Measurements from ENCODE around the gene HIVEP2. TPM values are rescaled to one million over a fixed set of nuclear protein-coding genes. Genes with fewer than 3 reads are reported as not detected.

Gene HIVEP2
- total RNA-seq, 1 donor from 2014 or later = 27.0 TPM

DNA sequence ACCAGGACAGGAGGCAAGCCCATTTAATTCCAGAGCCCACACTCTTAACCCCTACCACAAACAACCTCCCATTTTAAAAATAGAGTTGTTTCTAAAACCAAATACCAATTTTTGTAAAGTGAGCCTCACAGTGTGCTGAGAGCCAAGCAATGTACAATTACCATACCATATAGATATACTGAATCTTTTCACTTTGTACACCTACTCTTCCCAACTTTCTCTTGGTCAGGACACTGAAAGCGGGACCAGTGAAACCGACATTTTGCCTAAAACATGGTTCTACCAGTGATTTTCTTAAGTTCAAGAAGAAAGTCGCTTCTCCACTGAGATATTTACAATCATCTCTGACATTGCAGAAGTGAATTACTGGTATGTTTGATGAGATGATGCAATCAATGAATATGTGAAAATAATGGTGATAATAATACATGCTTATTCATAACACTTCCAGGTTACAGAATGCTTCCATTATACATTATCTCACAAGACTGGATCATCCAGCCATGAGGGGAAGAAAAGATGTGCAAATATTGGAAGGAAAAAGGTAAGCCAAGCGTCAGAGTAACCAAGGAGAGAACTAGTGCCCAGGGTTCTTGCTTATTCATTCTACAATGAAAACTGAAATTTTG, 74.1 kb downstream of the HIVEP2 start:
- intact Hi-C loops (cut with micrococcal nuclease) = loop anchor here (1.0 kb wide), 2 partner anchors 13 to 26 kb away; no protein-coding TSS in a partner anchor

- intact Hi-C loops (cut with micrococcal nuclease) = loop anchor here (2.0 kb wide), 1 partner anchor 16 kb away; no protein-coding TSS in a partner anchor
Observed at GRCh38 chr6:142868917-142869316, 76.1 kb downstream of the HIVEP2 start.

- intact Hi-C loops (cut with micrococcal nuclease) = loop anchor here (1.0 to 2.0 kb wide), 2 partner anchors 17 to 23 kb away; no protein-coding TSS in a partner anchor
Observed at GRCh38 chr6:142867988-142868812, 76.8 kb downstream of the HIVEP2 start.

DNA sequence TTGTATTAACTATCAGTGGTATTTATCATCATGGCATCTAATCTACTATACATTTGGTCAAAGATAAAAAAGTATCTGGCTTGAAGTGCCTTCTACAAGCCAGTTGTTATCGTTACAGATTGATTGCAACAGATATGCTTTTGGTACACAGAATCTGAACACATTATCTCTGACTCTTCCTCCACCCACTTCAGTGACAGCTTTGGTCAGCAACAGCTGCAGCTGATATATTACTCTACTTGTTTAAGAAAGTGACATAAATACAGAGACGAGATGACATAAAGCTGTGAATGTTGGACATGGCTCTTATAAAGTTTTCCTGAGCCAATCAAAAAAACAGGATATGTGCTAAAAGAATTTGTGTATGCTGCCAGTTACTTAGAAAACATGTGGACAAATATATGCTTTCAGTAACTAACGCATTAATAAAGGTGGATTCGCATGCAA, 77.6 kb downstream of the HIVEP2 start:
- intact Hi-C loops (cut with micrococcal nuclease) = loop anchor here (1.0 kb wide), 1 partner anchor 22 kb away; no protein-coding TSS in a partner anchor

- intact Hi-C loops (cut with micrococcal nuclease) = loop anchor here (1.0 kb wide), 1 partner anchor 8 kb away; no protein-coding TSS in a partner anchor
Observed at GRCh38 chr6:142863981-142864380, 81.0 kb downstream of the HIVEP2 start.

DNA sequence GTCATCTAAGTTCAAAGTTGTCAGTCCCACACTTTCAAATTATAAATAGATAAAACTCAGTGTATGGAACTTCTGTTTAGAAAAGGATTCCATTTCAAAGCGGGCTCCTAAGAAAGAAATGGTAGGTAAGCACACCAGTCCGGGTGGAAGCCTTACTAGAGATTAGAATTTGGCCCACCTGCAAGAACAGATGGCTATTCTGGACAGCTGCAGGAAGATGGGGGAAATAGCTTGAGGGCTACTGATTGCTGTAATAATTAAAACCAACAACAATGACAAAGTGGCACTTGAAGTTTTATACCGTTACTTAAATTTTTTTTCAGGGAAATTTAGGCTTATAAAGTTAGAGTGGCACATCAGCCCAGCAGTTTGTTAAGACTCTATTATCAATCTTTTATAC, 83.3 kb downstream of the HIVEP2 start:
- intact Hi-C loops (cut with micrococcal nuclease) = no loop called here

- intact Hi-C loops (cut with micrococcal nuclease) = no loop called here
Observed at GRCh38 chr6:142860498-142860897, 84.5 kb downstream of the HIVEP2 start.

GRCh38 chr6:142857796-142858555, 87.0 kb downstream of the HIVEP2 start:
- intact Hi-C loops (cut with micrococcal nuclease) = loop anchor here (1.0 to 10.0 kb wide), 6 partner anchors 13 to 1357 kb away; partner anchors contain the start of genes NMBR and VTA1

DNA sequence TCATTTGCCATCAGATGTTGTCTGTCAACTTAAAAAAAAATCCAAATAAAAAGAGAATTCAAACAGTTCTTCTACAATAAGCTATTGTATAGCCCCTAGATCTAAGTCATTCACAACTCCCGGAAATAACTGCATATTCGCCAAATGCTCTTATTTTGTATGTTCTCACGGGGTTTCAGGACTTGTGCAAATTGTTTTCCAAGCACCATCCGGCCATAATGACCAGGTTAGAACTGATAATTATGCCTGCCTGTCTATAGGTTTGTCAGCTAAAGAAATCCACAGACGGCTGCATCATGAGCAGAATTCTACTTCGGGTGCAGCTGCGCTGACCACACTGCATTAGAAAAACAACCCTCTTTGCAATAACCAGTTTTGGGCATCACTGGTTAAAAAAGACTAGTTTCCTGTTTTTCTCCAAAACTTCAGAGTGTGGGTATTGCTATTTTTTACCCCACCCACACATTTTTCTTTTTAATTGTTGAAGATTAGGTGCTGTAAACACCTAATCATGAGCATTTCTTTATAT, 87.7 kb downstream of the HIVEP2 start:
- intact Hi-C loops (cut with micrococcal nuclease) = loop anchor here (1.0 to 10.0 kb wide), 5 partner anchors 28 to 1358 kb away; partner anchors contain the start of genes NMBR and VTA1

- intact Hi-C loops (cut with micrococcal nuclease) = loop anchor here (1.0 to 10.0 kb wide), 9 partner anchors 8 to 1358 kb away; partner anchors contain the start of genes NMBR and VTA1
Observed at GRCh38 chr6:142856624-142857232, 88.2 kb downstream of the HIVEP2 start.

DNA sequence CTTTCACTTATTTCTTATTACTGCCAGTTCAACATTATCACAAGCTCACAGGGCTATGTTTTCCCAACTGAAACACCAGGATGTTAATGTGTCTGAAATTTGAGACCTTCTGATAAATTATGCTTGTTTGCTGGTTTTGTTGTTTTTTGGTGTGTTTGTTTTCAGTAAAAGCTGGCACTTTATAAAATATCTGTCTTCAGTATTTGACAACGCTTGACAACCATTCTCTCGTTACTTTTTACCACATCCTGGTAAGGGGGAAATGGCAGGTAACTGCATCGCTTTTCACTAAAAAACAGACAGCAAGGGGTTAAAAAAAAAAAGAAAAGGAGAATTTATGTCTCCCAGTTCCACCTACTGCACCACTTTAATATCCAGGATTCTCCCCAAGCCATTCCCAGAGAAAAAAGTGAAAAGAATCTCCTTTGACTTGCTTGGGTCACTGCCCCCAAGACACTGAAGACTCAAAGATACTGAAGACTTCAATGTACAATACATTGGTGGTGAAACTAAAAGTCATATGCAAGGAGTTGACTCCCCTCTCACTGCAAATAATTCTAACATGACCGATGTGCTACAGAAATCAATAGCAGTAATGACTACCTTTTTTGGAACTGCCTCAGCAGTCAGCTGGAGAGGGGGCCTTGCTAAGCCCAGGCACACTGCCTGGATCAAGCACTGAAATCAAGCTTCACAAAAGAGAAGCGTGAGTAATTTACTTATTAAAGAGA, 88.9 kb downstream of the HIVEP2 start:
- intact Hi-C loops (cut with micrococcal nuclease) = loop anchor here (1.0 to 10.0 kb wide), 7 partner anchors 8 to 1359 kb away; partner anchors contain the start of genes NMBR and VTA1

DNA sequence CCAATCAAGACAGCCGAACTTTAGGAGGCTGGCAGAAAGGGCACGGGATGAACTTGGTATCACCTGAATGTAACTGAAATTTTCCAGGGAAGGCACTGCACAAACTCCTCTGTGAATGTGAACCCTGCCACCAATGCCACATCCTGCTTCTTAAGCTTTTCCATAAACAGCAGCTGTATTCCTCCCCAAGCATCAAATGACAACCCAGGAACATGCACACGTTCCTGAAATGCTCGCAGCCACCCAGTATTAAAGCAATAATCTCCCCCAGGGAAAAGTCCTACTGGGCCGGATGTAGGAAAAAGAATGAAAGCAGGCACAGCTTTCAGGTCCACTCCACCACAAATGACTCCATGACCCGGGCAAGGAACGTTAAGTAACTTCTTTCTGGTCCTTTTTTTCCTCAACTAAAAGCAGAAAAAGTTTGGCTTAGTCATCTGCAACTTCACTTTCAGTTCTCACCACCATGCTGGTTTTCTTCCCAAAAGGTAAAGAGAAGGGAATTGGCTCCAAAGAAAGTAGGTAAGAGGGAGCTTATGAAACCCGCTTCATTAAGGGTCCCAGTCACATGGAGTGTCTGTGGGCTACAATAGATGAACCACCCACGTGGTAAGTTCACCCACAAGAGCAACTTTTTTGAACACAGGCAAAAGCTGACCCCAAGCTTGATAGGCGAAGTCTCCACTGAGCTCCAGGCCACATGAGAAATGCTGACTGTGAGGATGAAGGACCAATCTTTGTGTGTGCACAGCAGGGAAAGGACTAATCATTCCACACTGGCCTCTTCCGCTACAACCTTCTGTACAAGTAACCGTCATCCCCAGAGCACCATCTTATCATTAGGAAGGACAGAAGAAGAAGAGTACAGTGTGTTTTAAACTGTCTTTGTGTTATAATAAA, 90.1 kb downstream of the HIVEP2 start:
- intact Hi-C loops (cut with micrococcal nuclease) = loop anchor here (1.0 to 10.0 kb wide), 3 partner anchors 36 to 1360 kb away; partner anchors contain the start of genes NMBR and VTA1

- intact Hi-C loops (cut with micrococcal nuclease) = loop anchor here (10.0 kb wide), 2 partner anchors 709 to 1361 kb away; partner anchors contain the start of genes NMBR and VTA1
Observed at GRCh38 chr6:142853244-142854180, 91.5 kb downstream of the HIVEP2 start.

DNA sequence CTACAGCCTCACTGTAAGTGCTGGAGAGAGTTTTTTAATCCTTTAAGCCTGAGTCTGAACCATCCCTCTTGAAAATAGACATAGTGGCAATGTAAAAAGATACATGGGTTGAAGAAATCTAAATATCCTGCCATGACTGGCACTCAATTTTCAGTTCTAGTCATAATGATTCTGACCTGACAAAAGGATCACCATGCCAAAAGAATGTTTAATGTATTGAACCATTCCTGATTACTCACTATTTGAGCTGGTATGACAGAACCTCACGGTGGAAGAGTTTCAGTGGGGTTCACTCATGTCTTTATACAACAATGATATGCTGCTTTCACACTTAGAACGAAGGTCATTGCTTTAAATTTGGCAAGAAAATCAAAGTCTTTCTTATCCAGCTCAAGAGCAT, 93.4 kb downstream of the HIVEP2 start:
- intact Hi-C loops (cut with micrococcal nuclease) = loop anchor here (1.0 to 10.0 kb wide), 3 partner anchors 8 to 1363 kb away; partner anchors contain the start of genes NMBR and VTA1

- intact Hi-C loops (cut with micrococcal nuclease) = loop anchor here (1.0 to 10.0 kb wide), 3 partner anchors 8 to 1364 kb away; partner anchors contain the start of genes NMBR and VTA1
Observed at GRCh38 chr6:142850679-142851423, 94.1 kb downstream of the HIVEP2 start.

DNA sequence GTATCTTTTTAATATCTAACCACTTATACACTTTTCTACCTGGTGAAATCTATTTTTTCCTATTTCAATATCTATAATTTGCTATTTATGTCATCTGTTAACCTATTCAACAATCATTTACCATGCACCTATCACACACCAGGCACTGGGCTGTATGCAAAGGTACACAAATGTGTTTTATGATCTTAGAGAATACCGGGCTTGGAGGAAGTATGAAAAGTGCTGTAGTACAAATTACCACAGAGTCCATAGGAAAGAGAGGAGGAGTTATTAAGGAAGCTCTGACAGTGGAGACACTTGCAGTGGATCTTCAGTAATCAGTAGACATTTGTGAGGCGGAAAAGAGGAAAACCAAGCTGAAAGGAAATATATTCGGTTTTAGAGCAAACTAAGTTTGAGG, 96.0 kb downstream of the HIVEP2 start:
- intact Hi-C loops (cut with micrococcal nuclease) = loop anchor here (5.0 to 10.0 kb wide), 2 partner anchors 578 to 1364 kb away; no protein-coding TSS in a partner anchor

Measured in T-helper 1 cell treated with Interleukin-12 subunit alpha and Interleukin-12 subunit beta and Interleukin-4 antibody, amounts not matched to agents 30 ng/mL and 1 ng/mL, for 36 hours (primary cell).